WTC11 (cell line): Measurements from ENCODE around the gene SULT2B1. TPM values are rescaled to one million over a fixed set of nuclear protein-coding genes. Genes with fewer than 3 reads are reported as not detected.

ENCODE experiments used
- ATAC-seq: fragments of 200-7000 bp; cut with Tn5 transposase; 2 replicates; pipeline ENCODE4 v1.10.0; 2021; ENCODE audit warnings: mild to moderate bottlenecking, moderate library complexity
- CTCF ChIA-PET: fragments of 300-600 bp; sonication (Branson Sonifier 250); formaldehyde crosslinking; loops from one replicate; lab custom pipeline; 2021; ENCODE audit warnings: antibody characterized with exemption; lab: Charles Lee
- POLR2A ChIA-PET: fragments of 350-600 bp; sonication (Branson Sonifier 250); formaldehyde crosslinking; loops from one replicate; lab custom pipeline; 2021; ENCODE audit warnings: antibody characterized with exemption; lab: Charles Lee
- DNase-seq: peaks from one replicate; pipeline ENCODE4 v3.0.0; 2021; ENCODE audit warnings: low spot score
- H3K27ac Mint-ChIP-seq: 2 replicates; pipeline ENCODE4 v1.8.0; 2021; ENCODE audit warnings: mixed read lengths
- H3K27me3 Mint-ChIP-seq: 2 replicates; pipeline ENCODE4 v1.8.0; 2021; ENCODE audit warnings: low read depth, mild to moderate bottlenecking, moderate library complexity, mixed read lengths
- H3K36me3 Mint-ChIP-seq: 2 replicates; pipeline ENCODE4 v1.8.0; 2021; ENCODE audit warnings: mixed read lengths
- H3K4me1 Mint-ChIP-seq: 2 replicates; pipeline ENCODE4 v1.8.0; 2022; ENCODE audit warnings: mixed read lengths
- H3K4me3 Mint-ChIP-seq: 2 replicates; pipeline ENCODE4 v1.8.0; 2021; ENCODE audit warnings: mild to moderate bottlenecking, moderate library complexity, mixed read lengths
- H3K9me3 Mint-ChIP-seq: 2 replicates; pipeline ENCODE4 v1.8.0; 2021; ENCODE audit warnings: mixed read lengths
- AFF4 ChIP-seq: sonication (generic); formaldehyde crosslinking; IDR thresholded peaks from 2 replicates; pipeline ENCODE4 v1.8.1; 2023; ENCODE audit warnings: mild to moderate bottlenecking, missing genetic modification reagents, borderline replicate concordance
- AR ChIP-seq: fragments of 250-450 bp; sonication (Bioruptor Pico); IDR thresholded peaks from 2 replicates; pipeline ENCODE4 v1.9.0; 2021; ENCODE audit warnings: mild to moderate bottlenecking
- FOXJ3 ChIP-seq: sonication (generic); formaldehyde crosslinking; IDR thresholded peaks from 2 replicates; pipeline ENCODE4 v1.9.0; 2021; ENCODE audit warnings: missing genetic modification reagents, mild to moderate bottlenecking, borderline replicate concordance
- GABPB1 ChIP-seq: sonication (generic); formaldehyde crosslinking; IDR thresholded peaks from 2 replicates; pipeline ENCODE4 v1.8.1; 2023; ENCODE audit warnings: mild to moderate bottlenecking, missing genetic modification reagents
- GTF2I ChIP-seq: fragments of 250-450 bp; sonication (Bioruptor Pico); conservative IDR thresholded peaks from 2 replicates; pipeline ENCODE4 v1.4.0; 2021; ENCODE audit warnings: mild to moderate bottlenecking
- IRF2 ChIP-seq: sonication (generic); formaldehyde crosslinking; IDR thresholded peaks from 2 replicates; pipeline ENCODE4 v1.8.0; 2022; ENCODE audit warnings: low read depth, missing genetic modification reagents, borderline replicate concordance
- JAZF1 ChIP-seq: fragments of 250-450 bp; sonication (Bioruptor Pico); IDR thresholded peaks from 2 replicates; pipeline ENCODE4 v1.9.0; 2021; ENCODE audit warnings: moderate library complexity, mild to moderate bottlenecking, inconsistent platforms
- KAT7 ChIP-seq: sonication (generic); formaldehyde crosslinking; IDR thresholded peaks from 2 replicates; pipeline ENCODE4 v1.8.1; 2023; ENCODE audit warnings: missing genetic modification reagents, mild to moderate bottlenecking, borderline replicate concordance
- MXD4 ChIP-seq: fragments of 250-450 bp; sonication (Bioruptor Pico); IDR thresholded peaks from 2 replicates; pipeline ENCODE4 v1.8.0; 2021; ENCODE audit warnings: mild to moderate bottlenecking, moderate library complexity, borderline replicate concordance
- MYBL2 ChIP-seq: sonication (generic); formaldehyde crosslinking; IDR thresholded peaks from 2 replicates; pipeline ENCODE4 v1.8.1; 2023; ENCODE audit warnings: mild to moderate bottlenecking, moderate library complexity, missing genetic modification reagents
- NFYB ChIP-seq: sonication (generic); formaldehyde crosslinking; conservative IDR thresholded peaks from 2 replicates; pipeline ENCODE4 v1.8.0; 2022; ENCODE audit warnings: low read depth, missing genetic modification reagents
- STAT6 ChIP-seq: sonication (generic); formaldehyde crosslinking; conservative IDR thresholded peaks from 2 replicates; pipeline ENCODE4 v1.8.1; 2023; ENCODE audit warnings: mild to moderate bottlenecking, low read depth, missing genetic modification reagents, moderate library complexity
- TP53 ChIP-seq: sonication (generic); formaldehyde crosslinking; IDR thresholded peaks from 2 replicates; pipeline ENCODE4 v1.8.1; 2023; ENCODE audit warnings: mild to moderate bottlenecking, missing genetic modification reagents
- ZNF121 ChIP-seq: sonication (generic); formaldehyde crosslinking; IDR thresholded peaks from 2 replicates; pipeline ENCODE4 v1.8.0; 2023; ENCODE audit warnings: missing genetic modification reagents
- ZNF138 ChIP-seq: sonication (generic); formaldehyde crosslinking; conservative IDR thresholded peaks from 2 replicates; pipeline ENCODE4 v1.8.1; 2022; ENCODE audit warnings: mild to moderate bottlenecking, moderate library complexity, missing genetic modification reagents
- ZNF232 ChIP-seq: sonication (generic); formaldehyde crosslinking; IDR thresholded peaks from 2 replicates; pipeline ENCODE4 v1.8.0; 2022; ENCODE audit warnings: mild to moderate bottlenecking, missing genetic modification reagents
- ZNF396 ChIP-seq: fragments of 250-450 bp; sonication (Bioruptor Pico); IDR thresholded peaks from 2 replicates; pipeline ENCODE4 v1.8.0; 2021; ENCODE audit warnings: mild to moderate bottlenecking, moderate library complexity, borderline replicate concordance
- total RNA-seq: library from RNA; stranded (reverse); gene quantifications from 3 replicates; pipeline ENCODE4 v1.2.3, GENCODE V29; 2021

The SULT2B1 gene
- total RNA-seq, 1 experiment from 2014 or later, result 0.96 TPM

GRCh38 chr19:48507911-48508439 lies 44.0 kb upstream of the SULT2B1 start:
- H3K27me3 Mint-ChIP-seq, result peaks cover 3% of the 10 kb centered on the region; the same call in 1 of the 2 replicates
- H3K36me3 Mint-ChIP-seq, result no peaks in the 10 kb centered on the region; the same call in 1 of the 2 replicates
- no peak for TF ChIP-seq MXD4 (CRISPR knock-in tag)
- no peak for TF ChIP-seq MYBL2 (CRISPR knock-in tag)
- no peak for TF ChIP-seq AFF4 (CRISPR knock-in tag)
- TF ChIP-seq GTF2I, result no peak
- no peak for TF ChIP-seq KAT7
- TF ChIP-seq ZNF232, result no peak
- TF ChIP-seq STAT6 (CRISPR knock-in tag), result no peak
- TF ChIP-seq ZNF138 (CRISPR knock-in tag), result no peak
- no peak for TF ChIP-seq TP53 (CRISPR knock-in tag)
- no peak for TF ChIP-seq ZNF121 (CRISPR knock-in tag)
- TF ChIP-seq, all 79 proteins: peak for 0
- ChIA-PET CTCF (interaction anchor here (1.2 to 9.5 kb wide), 2 partner anchors 15 to 77 kb away, joined by 6 to 297 read pairs; no protein-coding TSS in a partner anchor), POLR2A (no interaction called here)
- H3K27ac Mint-ChIP-seq, result no peak overlapping the region
- peaks cover 14% of the 10 kb centered on the region for H3K4me1 Mint-ChIP-seq
- ATAC-seq (no peak), DNase-seq (no peak)
- no peaks in the 10 kb centered on the region for H3K9me3 Mint-ChIP-seq
- H3K4me3 Mint-ChIP-seq, result no peak overlapping the region

GRCh38 chr19:48508729-48509411 lies 43.1 kb upstream of the SULT2B1 start:
- DNase-seq (no peak), ATAC-seq (no peak)
- Mint-ChIP-seq H3K4me3 (no peak overlapping the region), H3K27ac (no peak overlapping the region), H3K27me3 (peaks cover 3% of the 10 kb centered on the region; the same call in 1 of the 2 replicates), H3K36me3 (no peaks in the 10 kb centered on the region; the same call in 1 of the 2 replicates), H3K4me1 (peaks cover 10% of the 10 kb centered on the region), H3K9me3 (no peaks in the 10 kb centered on the region)
- ChIA-PET POLR2A (interaction anchor here (0.6 kb wide), 1 partner anchor 182 kb away, joined by 4 read pairs; no protein-coding TSS in a partner anchor), CTCF (interaction anchor here (0.8 to 9.5 kb wide), 3 partner anchors 76 to 100 kb away, joined by 3 to 297 read pairs (median 5); no protein-coding TSS in a partner anchor)
- TF ChIP-seq FOXJ3 (CRISPR knock-in tag) (no peak), GABPB1 (CRISPR knock-in tag) (no peak), AR (CRISPR knock-in tag) (no peak), ZNF396 (CRISPR knock-in tag) (no peak), IRF2 (no peak), JAZF1 (CRISPR knock-in tag) (no peak), NFYB (no peak)
